ENCODE results near the gene RAG1.

- TF ChIP-seq CTCF (IDR thresholded peaks at IDR 0.05; ENCODE audit: low read length): no peak
- no peak for TF ChIP-seq EZH2 (optimal IDR thresholded peaks at IDR 0.05; ENCODE audit: low read depth, low read length)
These were observed 33.4 kb upstream of the RAG1 start for GRCh38 chr11:36534276-36534840.
